ENCODE results near the gene FLOT2. TPM values are rescaled to one million over a fixed set of nuclear protein-coding genes. Genes with fewer than 3 reads are reported as not detected.

Gene FLOT2
- total and polyA plus RNA-seq, 2 of the 8 experiments (the other 6 are each of a cell fraction or from before 2014, with no cell fraction given), result 116 to 189 TPM

GRCh38 chr17:28896884-28897768 is at the start of gene FLOT2 (continued):
- TF ChIP-seq CTBP2 (IDR thresholded peaks at IDR 0.05; ENCODE audit: borderline replicate concordance, insufficient read depth, insufficient read length, low read length), result no peak
- TF ChIP-seq E2F6 (IDR thresholded peaks at IDR 0.05), result no peak
- TF ChIP-seq GTF2F1 (IDR thresholded peaks at IDR 0.05; ENCODE audit: borderline replicate concordance, low read depth, low read length), result no peak
- no peak for TF ChIP-seq RXRA (IDR thresholded peaks at IDR 0.05; ENCODE audit: insufficient read depth, low read depth, low read length)
- TF ChIP-seq YY1 (IDR thresholded peaks at IDR 0.05; ENCODE audit: low read depth, low read length), result no peak
- TF ChIP-seq EZH2 (IDR thresholded peaks at IDR 0.05; ENCODE audit: low read depth, low read length, severe bottlenecking), result no peak
- TF ChIP-seq EGR1 (IDR thresholded peaks at IDR 0.05; ENCODE audit: borderline replicate concordance, low read depth, low read length), result no peak
- 0 out of 2 replicates have a peak, but pooled peaks have one; percentile 56 for TF ChIP-seq TAF1 (IDR thresholded peaks at IDR 0.05; ENCODE audit: low read depth, low read length)
- TF ChIP-seq ASH2L (IDR thresholded peaks at IDR 0.05; ENCODE audit: low read length), result peak; percentile 93
- no peak for TF ChIP-seq BACH1 (IDR thresholded peaks at IDR 0.05; ENCODE audit: low read length)
- TF ChIP-seq TCF12 (IDR thresholded peaks at IDR 0.05; ENCODE audit: low read depth, low read length), result no peak
- peak; percentile 39; the same call in 1 of the 2 replicates for TF ChIP-seq TBP (IDR thresholded peaks at IDR 0.05; ENCODE audit: low read depth, low read length)
- peak; percentile 65 for TF ChIP-seq TAF7 (optimal IDR thresholded peaks at IDR 0.05; ENCODE audit: borderline replicate concordance, low read depth, low read length)
- no peak for TF ChIP-seq RAD21 (IDR thresholded peaks at IDR 0.05 in 1 of 2, conservative IDR thresholded peaks at IDR 0.05 in 1 of 2; ENCODE audit: low read depth in 2 of 2, low read length in 2 of 2)
- peak; percentile 31; the same call in 1 of the 2 replicates for TF ChIP-seq KDM1A (IDR thresholded peaks at IDR 0.05; ENCODE audit: borderline replicate concordance, low read length)
- TF ChIP-seq JUN (IDR thresholded peaks at IDR 0.05; ENCODE audit: low read depth, low read length), result no peak
- no peak for TF ChIP-seq CHD2 (IDR thresholded peaks at IDR 0.05; ENCODE audit: low read length)
- TF ChIP-seq ZNF274 (IDR thresholded peaks at IDR 0.05; ENCODE audit: borderline replicate concordance, extremely low read depth, low read length), result no peak
- no peak for TF ChIP-seq SIRT6 (IDR thresholded peaks at IDR 0.05; ENCODE audit: low read length)
- TF ChIP-seq CBX8 (IDR thresholded peaks at IDR 0.05; ENCODE audit: borderline replicate concordance, low read depth, low read length), result no peak
- TF ChIP-seq BRCA1 (IDR thresholded peaks at IDR 0.05; ENCODE audit: low read depth, low read length), result no peak
- TF ChIP-seq HDAC6 (IDR thresholded peaks at IDR 0.05; ENCODE audit: low read depth, low read length), result no peak
- TF ChIP-seq SP1 (IDR thresholded peaks at IDR 0.05; ENCODE audit: low read depth, low read length), result no peak
- TF ChIP-seq SAP30 (IDR thresholded peaks at IDR 0.05; ENCODE audit: insufficient read depth, insufficient replicate concordance, low read length), result no peak

Measured in H1 (cell line).